Right lobe of liver (tissue), 6 donors: ENCODE results near the gene SMCO1. TPM values are rescaled to one million over a fixed set of nuclear protein-coding genes. Genes with fewer than 3 reads are reported as not detected.
A peak's percentile ranks its signal among the peaks of the same experiment; 100 is the strongest.

ENCODE experiments used
- ATAC-seq, 4 donors: fragments of 200-7000 bp; cut with Tn5 transposase; one replicate each; pipeline ENCODE4 v1.9.1; 2020; ENCODE audit warnings: mild to moderate bottlenecking in 4 of 4, moderate library complexity in 4 of 4
- DNase-seq, 3 donors: peaks; one replicate each; pipeline ENCODE4 v3.0.0-alpha.2; 2020
- H3K27ac ChIP-seq, 3 donors: fragments of 200-600 bp; one replicate each; pipeline ENCODE4 v1.8.0; 2022
- H3K27me3 ChIP-seq, 2 donors: fragments of 200-600 bp; one replicate each; pipeline ENCODE4 v1.8.0; 2022
- H3K36me3 ChIP-seq, 4 donors: fragments of 200-600 bp; sonication (generic) in 1 of 4; one replicate each; pipeline versions ENCODE4 v1.5.1 to v1.8.0; 2017 to 2022; ENCODE audit warnings: control low read depth in 1 of 4
- H3K4me1 ChIP-seq, 4 donors: fragments of 200-600 bp; sonication (generic) in 1 of 4; one replicate each; pipeline versions ENCODE4 v1.5.1 to v1.8.0; 2017 to 2022; ENCODE audit warnings: control low read depth in 1 of 4
- H3K4me3 ChIP-seq, 3 donors: fragments of 200-600 bp; one replicate each; pipeline ENCODE4 v1.8.0; 2022
- H3K9me3 ChIP-seq, 4 donors: fragments of 200-600 bp; sonication (generic) in 1 of 4; one replicate each; pipeline versions ENCODE4 v1.5.1 to v1.8.0; 2017 to 2022; ENCODE audit warnings: control low read depth in 1 of 4
- POLR2A ChIP-seq: fragments of 450-650 bp; IDR thresholded peaks from one replicate; pipeline ENCODE4 v1.6.1; 2017; ENCODE audit warnings: antibody characterized with exemption, mild to moderate bottlenecking
- WGBS: methylation state at CpG from one replicate; pipeline ENCODE4 v1.1.6; 2018; ENCODE audit warnings: low coverage, low lambda C conversion rate; ENCODE audit not compliant: insufficient coverage; ENCODE audit errors: missing lambda C conversion rate; 5-methylcytosine and 5-hydroxymethylcytosine counted together
- intact Hi-C, 2 donors: fragments of 100-400 bp; cut with DNase I; formaldehyde crosslinking; loops; one replicate each; pipeline versions ENCODE4 v1.11.2 to v1.14.1; 2022
- total RNA-seq, 6 experiments: library from RNA; depleted of rRNA in 2 of 6; stranded (reverse); fragments of >200 nt in 2 of 6; fragmentation: NEBNext Ultra II Directional in 3 of 6; extraction: Animal tissue kit (Norgen Biotek cat#: 25700) in 3 of 6; gene quantifications; one replicate each; pipeline versions ENCODE4 v1.1.0 to v1.2.4, GENCODE V29; 2016 to 2023
- TF ChIP-seq, protein P1 (sequence below), 4 donors: fragments of 200-600 bp in 3 of 4; fragments of 450-650 bp in 1 of 4; IDR thresholded peaks; one replicate each; pipeline versions ENCODE4 v1.5.1 to v1.8.0; 2016 to 2022; ENCODE audit warnings: antibody characterized with exemption in 4 of 4, mild to moderate bottlenecking in 2 of 4
- donor health status: DM: no; HTN: yes; CAD: no.
- donor health status: DM: no; HTN: no; CAD: no.
- donor health status: DM: no; HTN: no; CAD: no.
- donor health status: DM: no; HTN: yes; CAD: no.
- donor health status: DM: no; HTN: yes; CAD: no.

Gene SMCO1
- total RNA-seq, 6 experiments from 2014 or later = not detected

- intact Hi-C loops = no loop called here
- H3K9me3 ChIP-seq = no peaks in the 10 kb centered on the region
- 100% methylated on average over 1 of the region's 2 CpGs for WGBS
- no peak overlapping the region for H3K27ac ChIP-seq
- TF ChIP-seq POLR2A = no peak
- TF ChIP-seq, protein P1, sequence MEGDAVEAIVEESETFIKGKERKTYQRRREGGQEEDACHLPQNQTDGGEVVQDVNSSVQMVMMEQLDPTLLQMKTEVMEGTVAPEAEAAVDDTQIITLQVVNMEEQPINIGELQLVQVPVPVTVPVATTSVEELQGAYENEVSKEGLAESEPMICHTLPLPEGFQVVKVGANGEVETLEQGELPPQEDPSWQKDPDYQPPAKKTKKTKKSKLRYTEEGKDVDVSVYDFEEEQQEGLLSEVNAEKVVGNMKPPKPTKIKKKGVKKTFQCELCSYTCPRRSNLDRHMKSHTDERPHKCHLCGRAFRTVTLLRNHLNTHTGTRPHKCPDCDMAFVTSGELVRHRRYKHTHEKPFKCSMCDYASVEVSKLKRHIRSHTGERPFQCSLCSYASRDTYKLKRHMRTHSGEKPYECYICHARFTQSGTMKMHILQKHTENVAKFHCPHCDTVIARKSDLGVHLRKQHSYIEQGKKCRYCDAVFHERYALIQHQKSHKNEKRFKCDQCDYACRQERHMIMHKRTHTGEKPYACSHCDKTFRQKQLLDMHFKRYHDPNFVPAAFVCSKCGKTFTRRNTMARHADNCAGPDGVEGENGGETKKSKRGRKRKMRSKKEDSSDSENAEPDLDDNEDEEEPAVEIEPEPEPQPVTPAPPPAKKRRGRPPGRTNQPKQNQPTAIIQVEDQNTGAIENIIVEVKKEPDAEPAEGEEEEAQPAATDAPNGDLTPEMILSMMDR (IDR thresholded peaks at IDR 0.05) = no peak
- no peak overlapping the region for H3K4me3 ChIP-seq
- ATAC-seq (peak in 1 of 4 donors; percentile 7), DNase-seq (no peak)
- H3K36me3 ChIP-seq = no peaks in the 10 kb centered on the region
- no peaks in the 10 kb centered on the region for H3K27me3 ChIP-seq
- H3K4me1 ChIP-seq = peaks cover 0 to 8% (median 3%) of the 10 kb centered on the region in 4 donors
These were observed 31.9 kb upstream of the SMCO1 start for GRCh38 chr3:196547067-196547466.

DNA sequence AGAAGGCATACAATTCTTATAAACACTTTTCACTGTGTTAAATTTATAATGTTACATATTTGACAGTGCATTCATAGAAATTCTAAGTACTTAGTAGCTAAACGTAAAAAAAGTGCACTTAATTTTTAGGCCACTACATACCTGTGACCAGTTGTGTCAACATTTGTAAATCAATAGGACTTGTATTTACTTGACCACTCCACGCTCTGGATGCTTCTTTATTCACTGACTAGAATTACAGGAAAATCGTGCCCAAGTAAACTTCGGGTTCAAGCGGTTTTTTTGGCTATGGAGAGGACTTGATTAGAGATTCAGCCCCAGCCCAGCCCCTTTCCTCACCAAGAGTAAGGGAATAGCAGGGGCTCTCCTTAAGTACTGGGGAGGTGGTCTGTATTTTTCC, 31.4 kb upstream of the SMCO1 start:
- no peaks in the 10 kb centered on the region for H3K36me3 ChIP-seq
- TF ChIP-seq POLR2A = no peak
- TF ChIP-seq, protein P1 (IDR thresholded peaks at IDR 0.05) = no peak
- no peaks in the 10 kb centered on the region for H3K27me3 ChIP-seq
- ATAC-seq (peak; percentile 85 to 97 (median 94)), DNase-seq (no peak)
- 10% methylated on average over 5 of the region's 5 CpGs for WGBS
- no peak overlapping the region for H3K4me3 ChIP-seq
- H3K27ac ChIP-seq = no peak overlapping the region
- intact Hi-C loops = no loop called here
- H3K9me3 ChIP-seq = no peaks in the 10 kb centered on the region
- peaks cover 0 to 8% (median 3%) of the 10 kb centered on the region in 4 donors for H3K4me1 ChIP-seq

DNA sequence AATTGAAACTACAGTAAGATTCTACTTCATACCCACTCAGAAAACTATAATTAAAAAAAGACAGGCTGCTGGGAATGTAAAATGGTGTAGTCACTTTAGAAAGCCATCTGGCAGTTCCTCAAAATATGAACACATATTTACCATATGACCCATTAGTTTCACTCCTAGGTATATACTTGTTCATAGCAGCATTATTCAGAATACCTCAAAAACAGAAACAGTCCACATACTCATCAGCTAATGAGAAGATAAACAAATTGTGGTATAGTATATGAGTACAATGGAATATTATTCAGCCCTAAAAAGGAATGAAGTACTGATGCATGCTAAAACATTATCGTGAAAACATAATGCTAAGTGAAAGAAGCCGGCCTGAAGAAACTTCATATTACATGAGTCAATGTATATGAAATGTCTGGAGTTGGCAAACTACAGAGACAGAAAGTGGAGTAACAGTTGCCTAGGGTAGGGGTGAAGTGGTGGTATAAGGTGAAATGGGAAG, 29.4 kb upstream of the SMCO1 start:
- 92% methylated on average over 2 of the region's 2 CpGs for WGBS
- DNase-seq = no peak
- Histone ChIP-seq H3K27ac (no peak overlapping the region), H3K4me3 (no peak overlapping the region), H3K4me1 (peaks cover 0 to 8% (median 3%) of the 10 kb centered on the region in 4 donors), H3K9me3 (no peaks in the 10 kb centered on the region), H3K27me3 (no peaks in the 10 kb centered on the region), H3K36me3 (no peaks in the 10 kb centered on the region)
- no peak for ATAC-seq
- TF ChIP-seq, protein P1 (IDR thresholded peaks at IDR 0.05) = no peak
- no peak for TF ChIP-seq POLR2A
- intact Hi-C loops = no loop called here

DNA sequence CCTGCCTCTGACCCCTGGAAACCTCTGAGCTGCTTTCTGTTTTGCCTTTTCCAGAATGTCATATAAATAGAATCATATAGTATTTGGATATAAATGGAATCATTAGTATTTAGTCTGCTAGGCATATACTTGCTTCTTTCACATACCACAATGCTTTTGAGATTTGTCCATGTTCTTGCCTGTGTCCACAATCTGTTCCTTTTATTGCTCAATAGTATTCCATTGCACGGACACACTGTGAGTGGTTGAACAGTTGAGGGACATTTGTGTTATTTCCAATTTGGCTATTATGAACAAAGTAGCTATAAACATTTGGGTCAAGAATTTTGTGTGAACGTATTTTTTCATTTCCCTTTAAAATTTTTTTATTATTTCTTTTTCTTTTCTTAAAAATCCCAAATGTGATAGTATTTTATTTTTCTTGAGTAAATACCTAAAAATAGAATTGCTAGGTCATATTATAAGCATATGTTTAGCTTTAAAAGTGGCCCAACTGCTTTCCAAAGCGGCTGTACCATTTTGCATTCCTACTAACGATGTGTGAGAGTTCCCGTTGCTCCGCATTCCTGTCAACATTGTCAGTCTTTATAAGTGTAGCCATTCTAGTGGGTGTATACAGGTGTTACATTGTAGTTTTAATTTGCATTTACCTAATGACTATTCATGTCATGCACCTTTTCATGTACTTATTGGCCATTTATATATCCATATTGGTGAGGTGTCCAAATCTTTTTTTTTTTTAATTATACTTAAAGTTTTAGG, 26.7 kb upstream of the SMCO1 start:
- Histone ChIP-seq H3K9me3 (no peaks in the 10 kb centered on the region), H3K4me3 (no peak overlapping the region), H3K36me3 (no peaks in the 10 kb centered on the region), H3K4me1 (peaks cover 0 to 7% (median 3%) of the 10 kb centered on the region in 4 donors), H3K27ac (no peak overlapping the region), H3K27me3 (no peaks in the 10 kb centered on the region)
- intact Hi-C loops = no loop called here
- no peak for DNase-seq
- WGBS = 82% methylated on average over 6 of the region's 6 CpGs
- TF ChIP-seq, protein P1 (IDR thresholded peaks at IDR 0.05) = no peak
- no peak for ATAC-seq
